ENCODE measurements around the gene SEMA4C.

SEMA4C gene, protein sequence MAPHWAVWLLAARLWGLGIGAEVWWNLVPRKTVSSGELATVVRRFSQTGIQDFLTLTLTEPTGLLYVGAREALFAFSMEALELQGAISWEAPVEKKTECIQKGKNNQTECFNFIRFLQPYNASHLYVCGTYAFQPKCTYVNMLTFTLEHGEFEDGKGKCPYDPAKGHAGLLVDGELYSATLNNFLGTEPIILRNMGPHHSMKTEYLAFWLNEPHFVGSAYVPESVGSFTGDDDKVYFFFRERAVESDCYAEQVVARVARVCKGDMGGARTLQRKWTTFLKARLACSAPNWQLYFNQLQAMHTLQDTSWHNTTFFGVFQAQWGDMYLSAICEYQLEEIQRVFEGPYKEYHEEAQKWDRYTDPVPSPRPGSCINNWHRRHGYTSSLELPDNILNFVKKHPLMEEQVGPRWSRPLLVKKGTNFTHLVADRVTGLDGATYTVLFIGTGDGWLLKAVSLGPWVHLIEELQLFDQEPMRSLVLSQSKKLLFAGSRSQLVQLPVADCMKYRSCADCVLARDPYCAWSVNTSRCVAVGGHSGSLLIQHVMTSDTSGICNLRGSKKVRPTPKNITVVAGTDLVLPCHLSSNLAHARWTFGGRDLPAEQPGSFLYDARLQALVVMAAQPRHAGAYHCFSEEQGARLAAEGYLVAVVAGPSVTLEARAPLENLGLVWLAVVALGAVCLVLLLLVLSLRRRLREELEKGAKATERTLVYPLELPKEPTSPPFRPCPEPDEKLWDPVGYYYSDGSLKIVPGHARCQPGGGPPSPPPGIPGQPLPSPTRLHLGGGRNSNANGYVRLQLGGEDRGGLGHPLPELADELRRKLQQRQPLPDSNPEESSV
- 56.2 to 72.1 (median 66.4) reads per million in 4 donors for total RNA-seq

DNA sequence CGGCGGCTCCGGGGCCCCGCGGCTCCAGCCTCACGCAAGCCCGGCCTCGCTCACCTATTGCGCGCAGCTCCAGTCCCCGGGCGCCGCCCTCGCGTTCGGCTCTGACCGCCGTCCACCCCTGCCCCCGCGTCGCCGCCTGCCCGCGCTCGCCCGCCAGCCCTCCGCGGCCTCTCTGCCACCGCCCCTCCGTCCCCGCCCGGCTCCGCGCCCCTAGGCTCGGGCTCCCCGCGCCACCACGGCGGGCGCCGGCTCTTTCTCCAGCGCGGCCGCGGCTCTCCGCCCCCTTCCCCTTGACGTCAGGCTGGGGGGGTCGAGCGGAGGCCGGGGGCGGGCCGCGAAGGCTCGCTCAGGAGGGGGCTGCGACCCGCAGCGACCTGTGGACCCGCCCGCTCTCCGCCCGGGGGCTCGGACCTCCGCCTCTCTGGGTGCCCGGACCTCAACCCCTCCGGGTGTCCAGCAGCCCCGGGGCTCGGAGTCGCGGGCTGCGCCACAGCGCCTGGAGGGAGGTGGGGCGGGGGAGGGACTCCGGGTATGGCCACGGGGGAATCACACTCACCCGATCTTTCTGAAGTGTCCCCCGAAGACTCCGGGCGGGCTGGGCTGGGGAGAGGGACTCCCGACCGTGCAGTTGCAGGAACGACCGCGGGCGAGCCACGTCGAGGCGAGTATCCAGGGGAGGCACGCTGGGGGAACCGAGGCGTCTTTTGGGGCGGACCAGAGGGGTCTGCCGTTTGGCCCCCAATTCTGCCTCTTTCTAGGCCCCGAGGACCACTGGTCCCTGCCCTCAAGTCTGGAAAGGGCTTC is at the start of gene SEMA4C:
Gene SEMA4C, minus strand, starts transcription at position 259 of the 804 bp plus-strand sequence. CDS start 2,194 bp downstream, outside the sequence.
- peak; percentile 24 to 67 (median 51) for DNase-seq

DNA sequence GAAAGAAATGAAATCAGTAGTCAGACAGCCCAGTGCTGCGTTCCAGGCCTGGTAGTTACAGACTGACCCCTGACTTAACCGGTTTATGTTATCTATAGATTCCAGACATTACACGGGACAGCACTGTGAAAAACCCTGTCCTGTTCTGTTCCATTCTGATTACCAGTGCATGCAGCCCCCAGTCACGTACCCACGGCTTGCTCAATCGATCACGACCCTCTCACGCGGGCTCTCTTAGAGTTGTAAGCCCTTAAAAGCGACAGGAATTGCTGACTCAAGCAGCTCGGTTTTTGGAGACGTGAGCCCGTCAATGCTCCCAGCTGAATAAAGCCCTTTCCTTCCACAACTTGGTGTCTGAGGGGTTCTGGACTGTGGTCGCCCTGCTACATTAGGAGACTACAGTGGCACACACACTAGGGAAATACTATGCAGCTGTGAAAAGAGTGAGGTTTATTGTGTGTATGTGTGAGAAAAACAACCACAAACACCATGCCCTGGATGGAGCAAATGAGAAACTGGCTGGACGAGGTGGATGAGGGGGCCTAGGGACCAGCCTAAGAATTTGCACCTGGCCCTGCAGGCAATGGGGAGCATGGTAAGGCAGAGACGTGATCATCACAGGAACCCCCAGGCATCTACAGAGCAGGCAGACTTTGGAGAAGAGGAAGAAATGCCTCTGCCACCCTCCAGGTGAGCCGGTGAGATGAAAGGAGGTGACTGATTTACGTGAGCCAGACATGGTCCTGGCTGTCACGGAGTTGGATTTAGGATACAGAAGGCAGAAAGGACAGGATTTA is 49.1 kb upstream of the SEMA4C start:
- no peak for DNase-seq

DNA sequence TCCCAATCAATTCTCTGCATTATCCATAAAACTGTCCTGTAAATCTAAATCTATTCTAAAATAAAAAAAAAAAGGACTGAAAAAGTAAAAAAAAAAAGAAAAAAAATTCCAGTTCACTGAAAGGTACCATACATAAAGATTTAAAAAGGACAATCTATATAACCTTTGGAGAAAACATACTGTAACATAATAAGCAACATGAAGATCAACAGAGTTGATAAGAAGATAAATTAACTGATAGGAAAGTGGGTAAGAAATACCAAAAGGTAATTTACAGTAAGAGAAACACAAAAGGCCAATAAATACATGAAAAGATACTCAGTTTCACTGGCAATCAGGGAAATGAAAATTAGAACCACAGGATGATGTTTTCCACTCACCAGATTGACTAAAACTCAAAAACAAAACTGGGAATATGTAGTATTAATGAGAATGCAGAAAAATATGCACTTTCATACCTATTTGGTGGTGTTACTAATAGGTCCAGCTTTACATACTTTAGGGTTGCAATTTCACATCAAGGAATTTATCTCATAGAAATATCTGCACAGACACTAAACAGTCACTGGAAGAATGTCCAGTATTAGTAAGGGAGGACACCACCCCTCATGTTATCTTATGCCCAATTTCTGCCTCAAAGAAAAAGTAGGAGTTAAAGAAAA is 48.3 kb upstream of the SEMA4C start:
- DNase-seq: no peak

DNA sequence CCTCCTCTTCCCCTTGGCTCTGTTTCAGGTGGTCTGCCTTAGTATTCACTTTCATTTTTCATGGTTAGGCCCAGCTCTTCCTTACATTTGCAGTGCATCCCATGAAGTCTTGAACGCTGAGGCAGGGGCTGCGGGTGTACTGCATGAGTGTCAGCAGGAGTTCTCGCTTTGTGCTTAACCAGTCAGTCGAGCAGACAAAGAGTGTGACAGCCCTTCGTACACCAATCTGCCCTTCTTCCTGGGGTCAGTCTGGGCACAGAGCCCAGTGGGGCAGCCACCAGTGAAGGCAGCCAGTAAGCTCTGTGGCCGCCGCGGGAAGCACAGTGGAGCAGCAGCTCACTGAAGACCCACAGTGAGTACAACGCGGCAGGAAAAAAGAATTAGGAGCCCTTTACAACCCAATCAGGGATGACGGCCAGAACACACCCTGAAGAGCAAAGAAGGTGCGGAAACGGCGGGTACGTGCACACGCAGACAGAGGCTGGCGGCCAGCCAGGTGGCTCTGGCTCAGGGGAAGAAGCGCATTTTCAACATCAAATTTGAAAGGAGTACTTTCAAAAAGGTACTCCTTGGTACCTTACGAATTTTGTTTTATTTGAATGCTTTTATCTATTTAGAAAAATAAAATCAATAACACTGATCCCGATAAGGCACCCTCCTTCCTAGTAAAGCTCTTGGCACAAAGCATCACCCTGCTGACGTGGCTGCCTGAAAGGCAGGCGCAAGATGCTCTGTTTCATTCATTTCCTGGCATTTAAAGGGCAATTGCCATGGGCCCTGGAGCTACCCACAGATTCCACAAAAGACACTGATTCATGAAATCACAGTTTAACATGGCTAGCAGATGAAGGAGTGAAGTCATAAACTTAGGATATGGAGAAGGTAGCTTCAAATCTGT is 47.0 kb upstream of the SEMA4C start:
- DNase-seq: no peak

DNA sequence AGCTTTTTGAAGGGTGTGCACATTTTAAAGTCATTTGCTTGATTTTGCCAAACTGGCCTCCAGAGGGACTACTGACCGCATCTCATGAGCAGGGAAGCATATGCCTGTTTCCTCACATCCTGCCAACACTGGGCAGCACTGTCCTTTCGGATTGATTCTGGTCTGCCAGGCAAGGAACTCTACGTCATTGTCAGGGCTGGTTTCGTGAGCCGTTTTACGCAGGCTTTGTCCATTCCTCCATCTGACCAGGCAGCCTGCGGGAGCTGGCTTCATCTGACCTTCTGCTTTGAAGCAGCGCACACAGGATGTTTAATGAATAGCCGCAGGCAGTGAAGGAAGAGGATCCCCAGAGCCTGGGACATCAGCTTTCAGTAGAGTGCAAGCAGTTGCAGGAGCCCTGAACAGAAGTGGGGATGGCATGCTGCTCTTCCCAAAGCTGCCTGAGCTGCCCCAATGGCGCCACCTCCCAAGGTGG is 46.3 kb upstream of the SEMA4C start:
- no peak for DNase-seq

DNA sequence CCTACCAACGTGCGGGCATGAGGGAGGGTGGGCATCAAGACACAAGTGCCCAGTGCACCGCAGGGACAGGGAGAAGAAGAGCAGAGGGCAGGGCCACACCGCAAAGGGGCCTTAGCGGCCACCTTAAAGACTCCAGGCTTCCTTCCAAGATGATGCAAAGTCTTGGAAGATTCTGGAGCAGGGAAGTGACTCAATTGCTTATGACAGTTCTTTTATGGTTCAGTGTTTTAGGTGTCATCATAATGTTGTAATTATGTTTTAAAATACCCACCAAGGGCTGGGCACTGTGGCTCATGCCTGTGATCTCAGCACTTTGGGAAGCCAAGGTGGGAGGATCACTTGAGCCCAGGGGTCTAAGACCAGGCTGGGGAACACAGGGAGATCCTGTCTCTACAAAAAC is 44.5 kb upstream of the SEMA4C start:
- no peak for DNase-seq

DNA sequence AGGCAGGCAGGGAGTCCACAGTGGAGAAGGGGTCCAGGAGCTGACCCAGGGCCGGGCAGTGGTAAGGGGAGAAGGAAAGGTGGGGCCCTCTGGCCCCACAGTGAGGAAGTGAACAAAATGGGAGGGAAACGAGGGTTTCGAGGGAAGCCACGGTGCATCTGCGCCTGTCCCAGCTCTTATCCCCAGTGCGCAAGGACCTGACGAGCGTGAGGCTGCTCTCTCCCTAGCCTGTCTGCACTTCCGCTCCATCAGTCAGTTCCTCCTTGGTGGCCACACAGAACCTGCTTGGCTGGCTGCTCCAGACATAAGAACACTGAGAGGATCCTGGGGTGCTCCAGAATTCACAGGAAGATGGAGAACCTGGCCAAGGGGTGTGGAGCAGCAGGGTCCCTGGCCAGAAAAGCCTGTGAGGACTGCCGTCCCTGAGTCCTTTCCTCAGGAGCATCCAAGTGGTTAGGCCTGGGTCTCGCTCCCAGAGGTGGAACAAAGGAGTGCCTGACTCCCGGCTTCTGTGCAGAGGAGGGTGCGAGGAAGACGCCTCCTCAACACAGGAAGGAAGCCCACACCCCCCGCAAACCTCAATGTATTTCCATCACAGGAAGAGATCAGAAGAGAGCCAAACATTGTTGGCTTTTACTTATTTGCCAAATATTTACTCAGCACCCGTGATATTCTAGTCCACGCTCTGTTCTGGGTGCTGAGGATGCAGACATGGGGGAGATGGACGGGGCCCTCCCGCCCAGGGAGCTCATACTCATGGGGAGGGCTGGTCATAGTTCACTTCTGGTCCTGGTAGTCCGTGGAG is 43.7 kb upstream of the SEMA4C start:
- peak in 3 of 5 donors; percentile 31 to 75 (median 43) for DNase-seq

DNA sequence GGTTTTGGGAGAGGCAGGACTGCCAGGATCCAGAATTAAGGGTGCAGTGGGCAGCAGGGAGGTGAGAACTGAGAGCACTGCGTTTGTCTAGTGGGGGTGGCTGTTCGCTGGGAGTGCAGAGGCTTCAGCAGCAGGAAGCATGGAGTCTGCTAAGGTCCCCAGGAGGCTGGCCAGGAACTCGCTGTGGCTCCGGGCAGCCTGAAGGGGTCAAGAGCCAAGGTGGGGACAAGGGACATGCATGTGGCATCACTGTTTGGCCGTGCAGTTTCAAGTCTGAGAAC is 43.2 kb upstream of the SEMA4C start:
- DNase-seq: no peak

DNA sequence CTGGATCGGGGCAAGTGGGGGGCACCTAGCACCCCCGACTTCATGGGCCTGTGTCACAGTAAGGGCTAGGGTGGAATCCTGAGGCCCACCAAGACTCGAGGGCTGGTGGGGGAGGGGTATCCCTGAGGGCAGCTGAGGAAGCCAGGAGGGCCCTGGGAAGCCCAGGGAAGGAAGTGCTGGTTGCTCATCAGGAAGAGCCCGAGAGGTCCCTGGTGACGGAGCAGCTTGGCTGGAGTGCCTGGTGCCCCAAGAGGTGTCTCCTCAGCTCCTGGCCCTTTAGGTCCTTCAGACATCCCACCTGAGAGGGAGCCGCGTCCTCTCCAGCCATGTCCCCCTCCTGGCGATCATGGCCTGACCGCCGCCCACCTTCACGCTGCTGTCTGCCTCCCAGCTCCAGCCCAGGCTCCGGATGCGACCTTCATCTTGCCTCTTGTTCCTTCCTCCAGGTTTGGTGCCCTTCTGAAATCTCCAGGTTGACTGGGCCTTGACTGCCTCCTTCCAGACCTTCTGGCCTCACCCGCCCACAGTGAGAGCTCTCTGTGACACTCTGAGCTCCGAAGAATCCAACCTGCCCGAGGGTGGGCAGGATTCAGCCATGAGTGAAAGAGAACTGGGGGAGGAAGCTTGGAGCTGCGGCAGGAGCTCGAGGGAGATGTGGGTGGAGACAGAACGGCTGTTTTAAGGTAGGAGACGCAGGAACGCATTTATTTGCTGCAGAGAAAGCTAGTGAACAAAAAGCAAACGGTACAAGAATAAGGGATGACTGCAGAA is 42.7 kb upstream of the SEMA4C start:
- DNase-seq: no peak

DNA sequence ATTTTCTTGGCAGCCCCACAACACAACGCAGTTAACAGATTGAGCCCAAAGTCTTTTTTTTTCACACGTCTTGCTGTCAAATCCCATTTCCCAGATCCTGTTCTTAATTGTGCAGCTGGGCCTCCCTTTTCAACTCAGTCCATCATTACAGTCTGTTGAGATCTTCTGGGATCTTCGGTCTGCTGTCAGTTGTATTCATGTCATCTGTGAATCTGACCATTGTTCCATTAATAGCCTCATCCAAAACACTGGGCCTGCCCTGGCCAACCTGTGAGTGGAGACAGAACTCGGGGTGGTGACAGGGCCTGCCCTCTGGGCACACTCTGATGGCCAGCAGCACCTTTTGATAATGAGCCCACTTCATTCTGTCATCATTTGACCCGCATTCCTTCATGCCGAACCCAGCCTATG is 39.7 kb upstream of the SEMA4C start:
- DNase-seq: no peak

DNA sequence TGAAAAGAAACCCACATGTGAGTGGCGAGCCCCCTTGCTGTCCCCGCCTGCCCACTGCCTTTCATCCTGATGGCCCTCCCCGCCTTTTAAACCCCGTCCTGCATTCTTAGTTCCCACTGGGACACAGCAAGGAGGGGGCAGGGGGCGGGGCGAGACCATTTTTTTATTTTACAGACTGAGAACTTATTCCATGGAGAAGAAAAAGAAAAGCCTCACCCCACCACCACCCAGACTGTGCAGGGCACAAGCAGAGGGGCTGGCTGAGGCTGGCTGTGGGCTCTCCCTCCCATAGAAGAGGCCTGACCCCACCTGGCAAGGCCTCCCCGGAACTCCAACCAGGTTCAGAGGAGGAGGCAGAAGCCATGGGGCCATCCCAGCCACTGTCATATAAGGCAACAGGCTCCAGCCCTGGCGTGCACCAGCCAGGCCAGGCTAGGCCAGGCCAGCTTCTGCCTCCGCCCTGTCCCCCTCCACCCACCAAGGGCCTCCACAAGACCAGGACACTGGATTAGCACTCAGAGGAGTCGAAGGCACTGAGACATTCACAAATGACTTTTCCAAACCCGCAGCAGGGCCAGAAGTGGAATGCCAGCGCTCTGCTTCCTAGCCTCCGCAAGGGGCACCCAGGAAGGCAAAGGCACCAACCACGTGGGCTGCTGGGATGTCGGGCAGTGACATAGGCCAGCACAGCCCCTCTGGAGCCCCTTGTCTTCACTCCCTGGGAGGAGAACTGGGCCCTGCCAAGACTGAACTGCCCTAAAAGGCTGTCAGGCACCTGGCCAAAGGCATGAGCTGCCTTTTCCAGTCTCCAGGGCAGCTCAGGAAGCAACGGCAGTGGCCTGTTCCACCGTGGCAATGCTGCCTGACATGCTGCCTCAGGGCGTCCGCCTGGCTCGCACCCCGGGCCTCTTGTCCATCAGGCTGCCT is 37.5 kb upstream of the SEMA4C start:
- DNase-seq: no peak

DNA sequence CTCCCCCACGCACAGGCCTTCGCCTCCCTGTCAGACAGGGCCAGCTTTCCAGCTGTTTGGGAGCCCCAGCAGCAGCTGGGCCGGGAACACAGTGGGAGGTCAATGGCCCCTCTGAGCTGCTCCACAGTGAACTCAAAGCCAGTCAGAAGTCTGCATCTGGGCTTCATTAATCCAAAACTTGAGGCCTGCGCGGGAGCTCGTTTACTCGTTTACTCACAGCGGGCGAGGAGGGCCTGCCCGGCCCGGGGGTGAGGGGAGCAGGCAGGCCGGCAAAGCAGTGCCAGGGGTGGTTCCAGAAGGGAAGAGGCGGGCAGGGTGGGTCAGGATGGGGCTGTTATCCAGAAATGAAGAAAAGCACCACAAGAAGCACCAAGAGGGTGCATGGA is 36.8 kb upstream of the SEMA4C start:
- no peak for DNase-seq

DNA sequence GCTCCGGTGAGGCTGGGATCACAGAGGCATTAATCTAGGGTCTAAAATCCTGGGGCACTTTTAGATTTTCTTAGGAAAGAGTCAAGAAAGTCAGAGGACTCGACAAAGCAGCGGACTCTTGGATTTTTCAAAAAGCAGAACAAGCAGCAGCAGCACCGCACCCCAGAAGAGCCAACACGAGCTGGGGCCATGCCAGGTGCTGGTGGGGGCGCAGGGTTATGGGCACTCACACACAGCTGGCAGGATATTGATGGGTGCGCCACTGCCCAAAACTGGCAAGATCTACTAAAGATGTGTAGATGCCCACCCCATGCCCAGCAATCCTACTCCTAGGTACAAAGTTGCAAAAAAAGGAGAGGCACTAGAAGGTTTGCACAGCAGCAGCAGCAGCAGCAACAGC is 33.9 kb upstream of the SEMA4C start:
- no peak for DNase-seq

DNA sequence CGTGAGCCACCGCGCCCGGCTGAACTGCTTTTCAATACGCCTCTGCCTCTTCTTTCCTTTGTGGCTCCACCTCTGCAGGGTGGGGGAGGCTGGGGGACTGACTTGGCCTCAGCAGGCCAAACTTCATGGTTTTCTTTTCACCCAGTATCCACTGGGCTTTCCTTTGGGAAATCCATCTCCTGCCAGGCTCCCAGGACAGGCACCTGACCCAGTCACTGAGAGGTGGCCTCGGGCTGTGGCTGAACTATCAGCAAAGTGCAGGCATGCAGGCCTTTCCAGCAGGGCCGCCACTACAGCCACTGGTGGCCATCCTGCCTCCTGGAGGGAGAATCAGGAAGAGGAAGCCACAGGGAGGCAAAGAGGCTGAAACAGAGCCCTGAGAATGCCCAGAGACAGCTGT is 33.4 kb upstream of the SEMA4C start:
- DNase-seq: no peak

DNA sequence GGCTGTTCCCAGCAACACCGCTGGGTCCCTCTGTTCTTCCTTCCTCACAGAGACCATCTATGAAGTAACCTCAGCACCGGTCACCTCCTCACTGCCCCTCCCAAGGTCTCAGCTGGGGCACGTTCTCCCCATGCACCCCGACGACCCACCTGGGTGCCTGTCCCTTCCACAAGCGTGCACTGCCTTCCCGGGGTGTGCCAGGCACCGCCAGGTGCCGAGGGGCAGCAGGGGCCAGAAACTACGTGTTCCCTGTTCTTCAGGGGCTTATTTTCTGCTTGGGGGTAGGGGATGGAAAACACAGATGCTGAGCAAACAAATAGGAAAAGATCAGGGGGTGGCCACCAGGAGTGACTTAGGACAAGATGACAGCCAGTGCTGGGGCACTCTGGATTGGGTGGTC is 30.4 kb upstream of the SEMA4C start:
- DNase-seq: no peak

DNA sequence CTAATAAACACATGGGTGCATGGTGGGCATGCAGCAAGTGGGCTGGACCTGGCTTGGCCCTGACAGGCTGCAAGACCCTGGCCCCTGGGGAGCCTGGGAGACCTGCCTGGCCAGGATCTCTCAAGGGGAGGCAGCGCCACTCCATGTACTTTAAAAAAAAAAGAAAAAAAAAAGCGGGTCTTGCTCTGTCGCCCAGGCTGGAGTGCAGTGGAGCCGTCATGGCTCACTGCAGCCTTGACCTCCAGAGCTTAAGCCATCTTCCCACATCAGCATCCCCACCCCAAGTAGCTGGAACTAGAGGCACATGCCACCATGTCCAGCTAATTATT is 29.5 kb upstream of the SEMA4C start:
- no peak for DNase-seq

DNA sequence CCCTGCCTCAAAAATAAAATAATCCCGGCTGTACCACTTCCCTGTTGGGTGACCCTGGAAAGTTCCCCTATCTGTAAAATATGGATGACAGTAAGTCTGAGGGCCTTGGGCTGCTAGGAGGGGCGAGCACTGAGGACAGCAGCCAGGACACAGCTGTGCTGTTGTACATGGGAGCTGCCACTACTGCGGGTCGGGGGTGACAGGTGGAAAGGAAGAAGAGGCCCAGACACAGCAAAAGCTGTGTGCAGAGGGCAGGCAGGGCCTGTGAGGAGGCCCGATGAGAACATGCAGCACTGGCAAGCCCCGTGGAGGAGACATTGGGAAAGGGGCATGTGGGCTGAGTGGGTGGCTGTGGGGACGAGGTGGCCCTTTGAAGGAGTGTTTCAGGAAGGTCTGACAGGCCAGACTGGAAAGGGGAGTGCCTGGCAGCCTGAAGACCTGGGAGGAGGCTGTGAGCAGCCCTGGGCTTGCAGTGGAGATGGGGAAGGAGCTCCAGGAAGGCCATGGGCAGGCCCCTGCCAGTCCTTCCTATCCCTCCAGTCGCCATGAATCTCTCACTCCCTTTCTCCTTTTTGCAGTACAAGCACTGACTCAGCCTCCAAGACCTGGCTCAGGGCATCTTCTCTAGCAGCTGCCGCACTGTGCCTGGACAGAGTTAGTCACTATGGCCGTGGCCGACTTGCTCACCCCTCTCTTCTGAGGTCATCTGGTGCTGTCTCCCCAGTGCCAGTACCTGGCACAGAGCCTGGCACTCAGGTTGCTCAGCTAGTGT is 28.9 kb upstream of the SEMA4C start:
- DNase-seq: no peak
